Body of pancreas (tissue), 4 donors: ENCODE results near the gene KIF6. TPM values are rescaled to one million over a fixed set of nuclear protein-coding genes. Genes with fewer than 3 reads are reported as not detected.

ENCODE experiments used
- ATAC-seq: fragments of 150-250 bp; one replicate; pipeline ENCODE4 v1.9.1; 2016
- DNase-seq, 4 donors: peaks; one replicate each; pipeline ENCODE4 v3.0.0-alpha.2; 2019
- H3K27ac ChIP-seq, 4 donors: fragments of 200-600 bp; sonication (generic); 1 replicate in 3 of 4; 2 replicates in 1 of 4; pipeline versions ENCODE4 v1.5.1 to v1.6.1; 2016 to 2019; ENCODE audit warnings: mild to moderate bottlenecking in 1 of 4, mixed read lengths in 1 of 4, moderate library complexity in 1 of 4
- H3K27me3 ChIP-seq, 2 donors: fragments of 200-600 bp; sonication (generic); one replicate each; pipeline ENCODE4 v1.6.0; 2016; ENCODE audit warnings: mild to moderate bottlenecking in 1 of 2
- H3K36me3 ChIP-seq, 2 donors: fragments of 200-600 bp; sonication (generic); replicated peaks in 1 of 2; 2 replicates each; pipeline ENCODE4 v1.5.1; 2016; ENCODE audit warnings: low read depth in 2 of 2; ENCODE audit not compliant: insufficient read depth in 1 of 2
- H3K4me1 ChIP-seq: fragments of 200-600 bp; sonication (generic); one replicate; pipeline ENCODE4 v1.6.0; 2016
- H3K4me3 ChIP-seq, 2 donors: fragments of 200-600 bp; sonication (generic); 1 replicate in 1 of 2; 2 replicates in 1 of 2; pipeline ENCODE4 v1.5.1; 2016 to 2019
- H3K9me3 ChIP-seq, 3 donors: fragments of 200-600 bp; sonication (generic); 1 replicate in 2 of 3; 2 replicates in 1 of 3; pipeline ENCODE4 v1.5.1; 2016
- CTCF ChIP-seq, 7 experiments: fragments of 450-650 bp in 4 of 7; fragments of 200-600 bp in 3 of 7; sonication (generic) in 3 of 7; IDR thresholded peaks; one replicate each; pipeline ENCODE4 v1.5.1; 2016 to 2019; ENCODE audit warnings: antibody characterized with exemption in 7 of 7
- POLR2A ChIP-seq, 3 donors: fragments of 450-650 bp; IDR thresholded peaks; one replicate each; pipeline ENCODE4 v1.6.1; 2016; ENCODE audit warnings: antibody characterized with exemption in 3 of 3, mild to moderate bottlenecking in 2 of 3
- WGBS, 2 donors: methylation state at CpG; one replicate each; pipeline ENCODE4 v1.1.5; 2017; 5-methylcytosine and 5-hydroxymethylcytosine counted together
- intact Hi-C: fragments of 100-400 bp; cut with DNase I; formaldehyde crosslinking; loops from one replicate; pipeline ENCODE4 v1.15.1; 2023
- total RNA-seq, 2 donors: library from RNA; depleted of rRNA; stranded (reverse); fragments of >200 nt; gene quantifications; one replicate each; pipeline ENCODE4 v1.1.0, GENCODE V29; 2016

Gene KIF6
- total RNA-seq, 2 donors from 2014 or later, result not detected

GRCh38 chr6:39470506-39470905, 254.7 kb downstream of the KIF6 start:
- Histone ChIP-seq H3K27me3 (no peaks in the 10 kb centered on the region), H3K27ac (no peak overlapping the region), H3K4me1 (peaks cover 10% of the 10 kb centered on the region), H3K4me3 (no peak overlapping the region), H3K36me3 (no peaks in the 10 kb centered on the region), H3K9me3 (no peaks in the 10 kb centered on the region)
- ATAC-seq (no peak), DNase-seq (no peak)
- TF ChIP-seq POLR2A (IDR thresholded peaks at IDR 0.05), result no peak
- no peak for TF ChIP-seq CTCF (IDR thresholded peaks at IDR 0.05)
- WGBS, 2 donors, result 82 to 86% methylated on average over 3 of the region's 3 CpGs
- intact Hi-C loops, result no loop called here

GRCh38 chr6:39468385-39468784, 256.8 kb downstream of the KIF6 start:
- intact Hi-C loops, result no loop called here
- H3K4me1 ChIP-seq, result peaks cover 10% of the 10 kb centered on the region
- WGBS, 2 donors, result 73 to 87% methylated on average over 1 of the region's 1 CpG
- ATAC-seq, result no peak
- H3K27ac ChIP-seq, result no peak overlapping the region
- H3K27me3 ChIP-seq, result no peaks in the 10 kb centered on the region
- no peak for TF ChIP-seq CTCF (IDR thresholded peaks at IDR 0.05)
- H3K36me3 ChIP-seq, result no peaks in the 10 kb centered on the region
- no peak for DNase-seq
- no peak overlapping the region for H3K4me3 ChIP-seq
- no peaks in the 10 kb centered on the region for H3K9me3 ChIP-seq

- Histone ChIP-seq H3K27ac (no peak overlapping the region), H3K4me1 (peaks cover 10% of the 10 kb centered on the region), H3K9me3 (no peaks in the 10 kb centered on the region), H3K4me3 (no peak overlapping the region), H3K27me3 (no peaks in the 10 kb centered on the region), H3K36me3 (no peaks in the 10 kb centered on the region)
- 25 to 67% methylated on average over 1 of the region's 1 CpG for WGBS, 2 donors
- intact Hi-C loops, result no loop called here
- DNase-seq (peak in 1 of 4 donors; percentile 6), ATAC-seq (no peak)
- no peak for TF ChIP-seq CTCF (IDR thresholded peaks at IDR 0.05)
- no peak for TF ChIP-seq POLR2A (IDR thresholded peaks at IDR 0.05)
These were observed 258.6 kb downstream of the KIF6 start for GRCh38 chr6:39466631-39467030.

GRCh38 chr6:39465539-39465938, 259.7 kb downstream of the KIF6 start:
- Histone ChIP-seq H3K27me3 (no peaks in the 10 kb centered on the region), H3K27ac (no peak overlapping the region), H3K4me1 (peaks cover 10% of the 10 kb centered on the region), H3K9me3 (no peaks in the 10 kb centered on the region), H3K4me3 (no peak overlapping the region), H3K36me3 (no peaks in the 10 kb centered on the region)
- ATAC-seq (no peak), DNase-seq (no peak)
- intact Hi-C loops, result no loop called here
- 70 to 80% methylated on average over 1 of the region's 1 CpG for WGBS, 2 donors
- TF ChIP-seq CTCF (IDR thresholded peaks at IDR 0.05) (no peak), POLR2A (IDR thresholded peaks at IDR 0.05) (no peak)

GRCh38 chr6:39464067-39464466, 261.1 kb downstream of the KIF6 start:
- peaks cover 10% of the 10 kb centered on the region for H3K4me1 ChIP-seq
- TF ChIP-seq CTCF (IDR thresholded peaks at IDR 0.05), result no peak
- no peak for TF ChIP-seq POLR2A (IDR thresholded peaks at IDR 0.05)
- no peaks in the 10 kb centered on the region for H3K36me3 ChIP-seq
- WGBS, 2 donors, result 88 to 91% methylated on average over 5 of the region's 5 CpGs
- no peaks in the 10 kb centered on the region for H3K9me3 ChIP-seq
- no peak for DNase-seq
- H3K27me3 ChIP-seq, result no peaks in the 10 kb centered on the region
- no peak overlapping the region for H3K4me3 ChIP-seq
- intact Hi-C loops, result no loop called here
- H3K27ac ChIP-seq, result no peak overlapping the region
- no peak for ATAC-seq
